Measurements from ENCODE around the gene TMEM212. TPM values are rescaled to one million over a fixed set of nuclear protein-coding genes. Genes with fewer than 3 reads are reported as not detected.

Gene TMEM212
- total and polyA plus RNA-seq, 9 of the 15 experiments (the other 6 are each of a cell fraction or from before 2014, with no cell fraction given), result not detected

DNA sequence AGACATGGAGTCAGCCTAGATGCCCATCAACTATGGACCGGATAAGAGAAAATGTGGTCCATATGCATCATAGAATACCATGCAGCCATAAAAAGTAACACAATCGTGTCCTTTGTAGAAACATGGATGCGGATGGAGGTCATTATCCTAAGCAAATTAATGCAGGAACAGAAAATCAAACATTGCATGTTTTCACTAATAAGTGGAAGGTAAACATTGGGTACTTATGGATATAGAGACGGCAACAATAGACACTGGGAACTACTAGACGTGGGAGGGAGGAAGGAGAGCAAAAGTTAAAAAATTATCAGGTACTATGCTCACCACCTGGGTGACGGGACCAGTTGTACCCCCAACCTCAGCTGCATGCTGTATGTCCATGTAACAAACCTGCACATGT, 35.3 kb upstream of the TMEM212 start:
- no peak for FAIRE-seq
- 0 out of 2 replicates have a peak, but pooled peaks have one; percentile 19 for TF ChIP-seq DPF2 (IDR thresholded peaks at IDR 0.05)
- TF ChIP-seq, protein P1, sequence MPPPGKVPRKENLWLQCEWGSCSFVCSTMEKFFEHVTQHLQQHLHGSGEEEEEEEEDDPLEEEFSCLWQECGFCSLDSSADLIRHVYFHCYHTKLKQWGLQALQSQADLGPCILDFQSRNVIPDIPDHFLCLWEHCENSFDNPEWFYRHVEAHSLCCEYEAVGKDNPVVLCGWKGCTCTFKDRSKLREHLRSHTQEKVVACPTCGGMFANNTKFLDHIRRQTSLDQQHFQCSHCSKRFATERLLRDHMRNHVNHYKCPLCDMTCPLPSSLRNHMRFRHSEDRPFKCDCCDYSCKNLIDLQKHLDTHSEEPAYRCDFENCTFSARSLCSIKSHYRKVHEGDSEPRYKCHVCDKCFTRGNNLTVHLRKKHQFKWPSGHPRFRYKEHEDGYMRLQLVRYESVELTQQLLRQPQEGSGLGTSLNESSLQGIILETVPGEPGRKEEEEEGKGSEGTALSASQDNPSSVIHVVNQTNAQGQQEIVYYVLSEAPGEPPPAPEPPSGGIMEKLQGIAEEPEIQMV (tag; conservative IDR thresholded peaks at IDR 0.05; ENCODE audit: low read depth), result 0 out of 2 replicates have a peak, but pooled peaks have one; percentile 50
- 0 out of 2 replicates have a peak, but pooled peaks have one; percentile 42 for TF ChIP-seq ESRRA (IDR thresholded peaks at IDR 0.05; ENCODE audit: borderline replicate concordance, low read depth)
- peak; percentile 33; the same call in 1 of the 2 replicates for TF ChIP-seq BCOR (IDR thresholded peaks at IDR 0.05)
- peak; percentile 78 for TF ChIP-seq ZNF146 (CRISPR knock-in tag; IDR thresholded peaks at IDR 0.05; ENCODE audit: unreplicated experiment)
- peak; percentile 15 for TF ChIP-seq RBM25 (IDR thresholded peaks at IDR 0.05; ENCODE audit: low read depth, low read length, severe bottlenecking)
- TF ChIP-seq CTBP1 (IDR thresholded peaks at IDR 0.05; ENCODE audit: borderline replicate concordance), result peak; percentile 24; the same call in 1 of the 2 replicates
- TF ChIP-seq HDAC1 (IDR thresholded peaks at IDR 0.05), result 0 out of 4 replicates have a peak, but pooled peaks of 1 of the 2 experiments have one; percentile 34
- peak; percentile 63; the same call in 1 of the 2 replicates for TF ChIP-seq SMARCA5 (IDR thresholded peaks at IDR 0.05)
- TF ChIP-seq CXXC5 (CRISPR knock-in tag; IDR thresholded peaks at IDR 0.05), result no peak
- TF ChIP-seq NFIC (IDR thresholded peaks at IDR 0.05), result 0 out of 2 replicates have a peak, but pooled peaks have one; percentile 5
- TF ChIP-seq BACH1 (tag; IDR thresholded peaks at IDR 0.05), result no peak
- TF ChIP-seq, protein P2, sequence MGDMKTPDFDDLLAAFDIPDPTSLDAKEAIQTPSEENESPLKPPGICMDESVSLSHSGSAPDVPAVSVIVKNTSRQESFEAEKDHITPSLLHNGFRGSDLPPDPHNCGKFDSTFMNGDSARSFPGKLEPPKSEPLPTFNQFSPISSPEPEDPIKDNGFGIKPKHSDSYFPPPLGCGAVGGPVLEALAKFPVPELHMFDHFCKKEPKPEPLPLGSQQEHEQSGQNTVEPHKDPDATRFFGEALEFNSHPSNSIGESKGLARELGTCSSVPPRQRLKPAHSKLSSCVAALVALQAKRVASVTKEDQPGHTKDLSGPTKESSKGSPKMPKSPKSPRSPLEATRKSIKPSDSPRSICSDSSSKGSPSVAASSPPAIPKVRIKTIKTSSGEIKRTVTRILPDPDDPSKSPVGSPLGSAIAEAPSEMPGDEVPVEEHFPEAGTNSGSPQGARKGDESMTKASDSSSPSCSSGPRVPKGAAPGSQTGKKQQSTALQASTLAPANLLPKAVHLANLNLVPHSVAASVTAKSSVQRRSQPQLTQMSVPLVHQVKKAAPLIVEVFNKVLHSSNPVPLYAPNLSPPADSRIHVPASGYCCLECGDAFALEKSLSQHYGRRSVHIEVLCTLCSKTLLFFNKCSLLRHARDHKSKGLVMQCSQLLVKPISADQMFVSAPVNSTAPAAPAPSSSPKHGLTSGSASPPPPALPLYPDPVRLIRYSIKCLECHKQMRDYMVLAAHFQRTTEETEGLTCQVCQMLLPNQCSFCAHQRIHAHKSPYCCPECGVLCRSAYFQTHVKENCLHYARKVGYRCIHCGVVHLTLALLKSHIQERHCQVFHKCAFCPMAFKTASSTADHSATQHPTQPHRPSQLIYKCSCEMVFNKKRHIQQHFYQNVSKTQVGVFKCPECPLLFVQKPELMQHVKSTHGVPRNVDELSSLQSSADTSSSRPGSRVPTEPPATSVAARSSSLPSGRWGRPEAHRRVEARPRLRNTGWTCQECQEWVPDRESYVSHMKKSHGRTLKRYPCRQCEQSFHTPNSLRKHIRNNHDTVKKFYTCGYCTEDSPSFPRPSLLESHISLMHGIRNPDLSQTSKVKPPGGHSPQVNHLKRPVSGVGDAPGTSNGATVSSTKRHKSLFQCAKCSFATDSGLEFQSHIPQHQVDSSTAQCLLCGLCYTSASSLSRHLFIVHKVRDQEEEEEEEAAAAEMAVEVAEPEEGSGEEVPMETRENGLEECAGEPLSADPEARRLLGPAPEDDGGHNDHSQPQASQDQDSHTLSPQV (IDR thresholded peaks at IDR 0.05), result peak; percentile 12; the same call in 1 of the 2 replicates
- TF ChIP-seq HDAC2 (IDR thresholded peaks at IDR 0.05), result 0 out of 2 replicates have a peak, but pooled peaks have one; percentile 58
- TF ChIP-seq KLF13 (tag; IDR thresholded peaks at IDR 0.05; ENCODE audit: borderline replicate concordance, low read depth), result no peak
- no peaks in the 10 kb centered on the region for H3K9me1 ChIP-seq (ENCODE audit: control insufficient read depth, insufficient read depth, low read length)
- intact Hi-C loops (cut with micrococcal nuclease) (no loop called here), in situ Hi-C loops (cut with MboI) (no loop called here)
- H3K36me3 ChIP-seq (ENCODE audit: control insufficient read depth, insufficient read depth, low read length), result no peaks in the 10 kb centered on the region
- no TSS peak for BruUV-seq (replicated peaks)
- WGBS (ENCODE audit: insufficient coverage, low coverage, missing lambda C conversion rate), result 34% methylated on average over 6 of the region's 6 CpGs
- POLR2A ChIA-PET, result interaction anchor here (0.7 to 1.5 kb wide), 3 partner anchors 10 to 12 kb away, joined by 3 to 11 read pairs (median 4); no protein-coding TSS in a partner anchor
- CTCF ChIA-PET (ENCODE audit: low intra/inter-chr PET ratio), result no interaction called here
- ATAC-seq, result no peak
- H4K20me1 ChIP-seq (replicated peaks; ENCODE audit: control insufficient read depth, insufficient read depth, low read length), result no peaks in the 10 kb centered on the region
- no peaks in the 10 kb centered on the region for H3K27me3 ChIP-seq (ENCODE audit: control insufficient read depth in 2 of 2, insufficient read depth in 2 of 2, low read length in 2 of 2)
- no peaks in the 10 kb centered on the region for H3K9me3 ChIP-seq (replicated peaks; ENCODE audit: control insufficient read depth, insufficient read depth, low read depth, low read length)
- peak overlapping the region; percentile 13; the same call in 1 of the 2 replicates for H3K4me3 ChIP-seq
- peak overlapping the region; percentile 63 for H3K4me2 ChIP-seq (ENCODE audit: insufficient read depth, low read length)
- DNase-seq (ENCODE audit: extremely low read depth in 1 of 4, low spot score in 3 of 4), result no peak
- H3K79me2 ChIP-seq (ENCODE audit: control insufficient read depth, insufficient read depth, low read length), result peaks cover 77% of the 10 kb centered on the region
- peak overlapping the region; percentile 23 to 57; a peak in 2 of 4 replicates for H3K9ac ChIP-seq (ENCODE audit: insufficient read depth in 1 of 2, low read depth in 2 of 2, low read length in 2 of 2)
- H2AFZ ChIP-seq (ENCODE audit: low read depth, low read length), result peak overlapping the region; percentile 41
- H3K4me1 ChIP-seq (replicated peaks in 1 of 2; ENCODE audit: control insufficient read depth in 2 of 2, insufficient read depth in 2 of 2, low read length in 2 of 2), result peaks cover 36 to 63% of the 10 kb centered on the region in 2 experiments
- peak overlapping the region; percentile 84 for H3K27ac ChIP-seq (ENCODE audit: extremely low read depth, low read depth, low read length)
